NCI-H345 (cell line): ENCODE measurements around the gene IL15.
"Not testable (repeated sequence)": the region's sequence is repeated elsewhere in the genome, so short reads cannot be mapped to it uniquely, and the experiment has no call there.

Experiments used
- DNase-seq: peaks from one replicate; lab custom pipeline; 2025; lab: John Stamatoyannopoulos, UW

IL15 gene

DNA sequence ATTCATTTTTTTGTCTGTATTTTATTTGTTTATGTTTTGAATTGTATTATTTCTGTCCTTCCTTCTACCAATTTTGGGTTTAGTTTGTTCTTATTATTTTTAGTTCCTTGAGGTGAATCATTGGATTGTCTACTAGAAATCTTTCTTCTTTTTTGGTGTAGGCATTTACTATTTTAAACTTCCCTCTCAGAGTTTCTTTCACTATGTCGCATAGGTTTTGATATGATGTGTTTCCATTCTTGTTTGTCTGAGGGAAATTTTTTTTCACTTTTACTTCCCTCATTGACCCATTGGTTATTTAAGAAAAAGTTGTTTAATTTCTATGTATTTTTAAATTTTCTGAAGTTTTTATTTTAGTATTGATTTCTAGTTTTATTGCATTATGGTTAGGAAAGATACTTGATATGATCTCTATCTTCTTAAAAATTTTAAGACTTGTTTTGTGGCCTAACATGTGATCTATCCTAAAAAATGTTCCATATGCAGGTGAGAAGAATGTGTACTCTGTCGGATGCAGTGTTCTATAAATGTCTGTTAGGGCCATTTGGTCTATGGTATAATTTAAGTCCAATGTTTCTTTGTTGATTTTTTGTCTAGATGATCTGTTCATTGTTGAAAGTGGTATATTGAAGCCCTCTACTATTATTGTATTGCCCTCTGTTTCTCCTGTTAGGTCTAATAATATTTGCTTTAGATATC is 68.8 kb downstream of the IL15 start:
- DNase-seq, result no peak

DNA sequence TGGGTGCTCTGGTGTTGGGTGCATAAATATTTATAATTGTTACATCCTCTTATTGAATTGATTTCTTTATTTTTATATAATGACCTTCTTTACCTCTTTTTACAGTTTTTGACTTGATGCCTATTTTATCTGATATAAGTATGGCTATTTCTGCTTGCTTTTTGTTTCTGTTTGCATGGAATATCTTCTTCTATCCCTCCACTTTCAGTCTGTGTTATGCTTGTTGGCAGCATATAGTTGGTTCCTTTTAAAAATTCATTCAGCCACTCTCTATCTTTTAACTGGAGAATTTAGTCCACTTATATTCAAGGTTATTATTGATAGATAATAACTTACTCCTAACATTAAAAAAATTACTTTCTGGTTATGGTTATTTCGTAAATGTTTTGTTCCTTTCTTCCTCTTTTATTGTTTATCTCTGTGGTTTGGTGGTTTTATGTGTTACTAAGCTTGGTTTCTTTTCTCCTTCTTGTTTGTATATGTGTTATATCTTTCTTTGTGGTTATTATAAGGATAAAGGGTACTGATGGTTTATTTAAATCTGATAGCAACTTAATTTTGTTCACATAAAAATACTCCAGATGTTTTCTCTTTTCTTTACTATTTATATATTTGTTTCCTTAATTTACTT is 69.5 kb downstream of the IL15 start:
- no peak for DNase-seq

DNA sequence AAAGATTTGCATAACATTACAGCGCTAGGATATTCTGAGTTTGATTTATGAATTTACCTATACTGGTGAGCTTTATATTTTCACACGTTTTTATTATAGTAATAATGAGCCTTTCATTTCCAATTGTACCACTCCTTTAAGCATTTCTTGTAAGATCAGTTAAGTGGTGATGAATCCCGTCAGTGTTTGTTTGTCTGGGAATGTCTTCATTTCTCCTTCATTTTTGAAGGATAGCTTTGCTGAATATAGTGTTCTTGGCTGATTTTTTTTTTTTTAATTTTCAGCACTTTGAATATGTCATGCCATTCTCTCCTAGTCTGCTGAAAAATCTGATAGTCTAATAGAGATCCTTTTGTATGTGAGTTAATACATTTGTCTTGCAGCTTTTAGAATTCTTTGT is 70.1 kb downstream of the IL15 start:
- no peak for DNase-seq

DNA sequence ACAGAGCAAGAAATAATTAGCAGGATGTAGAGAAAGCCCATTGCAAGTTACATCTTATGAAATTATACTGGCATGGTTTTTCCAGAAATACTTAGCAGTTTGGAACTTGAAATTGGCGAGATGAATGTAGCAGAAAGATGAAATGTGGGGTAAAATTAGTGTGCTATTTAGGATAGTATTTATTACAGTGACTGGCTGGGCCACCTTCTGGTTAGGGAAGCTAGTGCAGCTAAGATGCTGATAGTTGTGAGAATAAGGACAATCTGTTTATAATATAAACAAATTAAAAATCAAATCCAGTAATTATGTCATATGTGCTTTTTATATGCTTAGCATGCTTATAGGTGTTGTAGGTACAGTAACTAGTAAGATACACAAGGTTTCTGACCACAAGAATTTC is 74.8 kb downstream of the IL15 start:
- no peak for DNase-seq

DNA sequence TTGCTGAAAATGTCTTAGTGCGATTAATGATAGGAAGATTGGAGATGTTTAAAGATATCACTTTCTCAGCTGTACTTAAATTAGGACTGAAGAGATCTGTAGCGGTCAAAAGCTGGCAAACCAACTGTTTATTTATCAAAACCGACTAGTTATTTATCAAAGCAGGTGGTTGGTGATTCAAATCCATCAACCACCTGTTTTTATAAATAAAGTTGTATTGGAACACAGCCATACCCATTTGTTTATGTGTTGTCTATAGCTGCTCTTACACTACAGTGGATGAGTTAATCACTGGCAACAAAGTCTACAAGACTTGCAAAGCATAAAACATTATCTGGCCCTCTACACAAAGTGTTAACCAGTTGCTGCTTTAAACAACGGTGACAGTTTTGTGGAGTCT is 76.8 kb downstream of the IL15 start:
- DNase-seq, result no peak

DNA sequence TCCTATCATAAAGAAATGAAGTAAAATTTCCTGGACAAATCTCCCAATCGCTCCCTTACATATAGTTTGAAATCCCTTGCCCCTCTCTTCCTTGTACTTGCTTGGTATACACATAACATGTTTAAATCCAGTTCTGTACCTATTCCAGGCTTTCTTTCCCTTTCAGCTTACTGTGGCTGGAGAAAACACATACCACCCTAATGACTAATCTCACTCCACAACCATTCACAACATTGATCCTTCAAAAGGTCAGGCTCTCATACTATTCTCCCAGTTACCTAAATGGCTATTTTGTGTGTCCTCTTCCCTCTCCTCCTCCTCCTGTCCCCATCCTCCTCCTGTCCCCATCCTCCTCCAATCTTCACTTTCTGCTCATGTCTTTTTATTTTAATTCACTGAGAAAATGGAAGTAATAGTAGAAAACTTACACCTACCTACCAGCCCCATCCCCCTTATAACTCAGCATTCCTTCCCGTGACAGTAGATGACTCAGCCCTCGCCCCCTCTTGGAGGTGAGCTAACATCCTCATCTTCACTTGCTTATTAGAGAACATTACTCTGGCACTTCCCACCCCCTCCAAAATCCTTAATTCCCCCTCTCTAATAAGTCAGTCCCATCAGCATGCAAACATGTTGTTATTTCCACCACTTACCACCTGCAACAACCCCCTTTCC is 77.5 kb downstream of the IL15 start:
- no peak for DNase-seq

DNA sequence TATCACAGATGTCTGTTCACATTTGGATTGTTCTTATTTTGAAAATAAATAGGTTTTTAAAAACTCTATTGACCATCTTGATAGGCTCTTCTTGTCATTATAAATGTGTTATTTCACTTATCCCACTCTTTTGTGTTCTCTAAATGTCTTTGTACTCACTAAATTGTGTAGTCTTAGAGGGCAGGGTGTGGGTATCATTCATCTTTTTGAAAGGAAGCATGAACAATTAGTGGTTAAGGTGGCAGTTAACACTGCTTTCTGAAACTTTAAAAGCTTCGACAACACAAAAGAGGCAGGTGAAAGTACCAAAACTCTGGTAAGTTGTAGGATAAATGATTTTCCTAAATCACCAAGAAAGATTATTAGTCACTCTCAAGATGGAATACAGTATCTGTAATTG is 83.2 kb downstream of the IL15 start:
- DNase-seq, result no peak

DNA sequence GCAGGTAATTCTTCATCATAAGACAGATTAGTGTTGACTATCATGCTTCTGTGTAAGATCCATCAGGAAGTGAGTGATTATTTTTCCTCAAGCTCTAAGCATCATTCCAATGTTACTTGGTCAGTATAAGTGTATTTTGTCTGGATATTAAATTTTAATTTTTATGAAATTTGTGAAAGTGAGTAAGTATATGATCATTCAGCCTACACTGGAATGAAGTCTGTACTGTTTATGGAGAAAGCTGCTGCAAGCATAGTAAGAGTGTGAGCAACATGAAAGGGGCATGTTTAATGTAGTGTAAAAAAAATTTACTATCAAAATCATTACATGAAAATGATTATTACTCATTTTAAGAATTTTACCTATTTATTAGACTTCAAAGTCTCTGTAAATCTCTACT is 84.8 kb downstream of the IL15 start:
- no peak for DNase-seq

DNA sequence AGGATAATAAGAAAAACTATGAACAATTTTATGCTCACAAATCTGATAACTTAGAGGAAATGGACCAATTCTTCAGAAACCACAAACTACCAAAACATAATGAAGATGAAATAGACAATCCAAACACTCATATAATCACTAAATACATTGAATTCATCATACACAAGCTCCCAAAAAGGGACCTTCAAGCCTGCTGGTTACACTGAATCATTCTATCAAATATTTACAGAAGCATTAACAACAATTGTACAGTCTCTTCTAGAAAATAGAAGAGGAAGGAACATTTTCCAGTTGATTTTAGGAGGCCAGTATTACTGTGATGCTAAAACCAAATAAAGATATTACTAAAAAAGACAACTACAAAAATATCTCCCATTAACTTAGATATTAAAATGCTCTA is 88.3 kb downstream of the IL15 start:
- no peak for DNase-seq

DNA sequence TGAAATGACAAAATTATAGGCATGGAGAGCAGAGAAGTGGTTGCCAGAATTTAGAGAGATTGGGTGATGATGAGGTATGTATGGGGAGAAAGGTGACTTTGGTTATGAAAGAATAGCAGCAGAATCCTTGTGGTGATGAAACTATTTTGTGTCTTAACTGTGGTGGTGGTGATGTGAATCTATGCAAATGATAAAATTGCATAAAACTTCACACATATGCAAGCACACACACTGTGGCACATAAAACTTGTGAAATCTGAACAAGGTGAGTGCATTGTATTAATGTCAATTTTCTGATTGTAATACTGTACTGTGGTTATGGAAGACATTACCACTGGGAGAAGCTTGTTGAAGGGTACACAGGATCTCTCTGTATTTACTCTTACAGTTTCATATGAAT is 91.0 kb downstream of the IL15 start:
- no peak for DNase-seq

DNA sequence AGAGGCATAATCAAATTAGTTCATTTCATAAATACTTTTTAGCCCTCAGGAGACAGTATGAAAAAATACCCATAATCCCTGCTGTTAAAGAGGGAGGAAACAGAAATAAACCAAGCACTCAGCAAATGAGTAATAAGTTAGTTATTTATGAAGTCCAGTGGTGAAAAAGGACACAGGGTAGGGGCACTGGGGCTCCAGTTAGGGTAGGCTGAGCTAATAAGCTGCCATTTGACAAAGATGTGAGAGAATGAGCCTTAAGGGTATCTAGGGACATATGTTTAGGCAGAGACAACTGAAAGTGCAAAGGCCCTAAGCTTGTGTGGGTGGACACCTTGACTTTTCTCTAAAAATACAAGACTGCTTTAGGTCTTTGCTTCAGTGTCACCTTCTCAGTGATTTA is 94.4 kb downstream of the IL15 start:
- DNase-seq, result no peak

DNA sequence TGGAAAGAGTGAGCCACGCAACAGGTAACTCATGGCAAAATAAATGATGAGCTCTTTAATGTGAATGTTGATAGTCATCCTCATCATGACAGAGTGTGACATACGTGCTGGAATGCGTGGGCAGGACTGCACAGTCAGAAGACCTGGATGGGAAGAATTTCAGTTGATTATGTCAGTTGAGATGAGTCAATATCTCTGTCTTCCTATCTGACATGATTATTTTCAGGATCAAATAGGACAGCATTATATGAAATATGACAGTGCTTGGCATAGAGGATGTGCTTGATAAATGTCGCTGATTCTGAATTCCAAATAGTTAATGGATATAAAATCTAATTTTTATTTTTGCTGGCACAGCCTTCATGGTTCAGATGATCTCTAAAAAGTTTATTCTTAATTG is 95.1 kb downstream of the IL15 start:
- no peak for DNase-seq

DNA sequence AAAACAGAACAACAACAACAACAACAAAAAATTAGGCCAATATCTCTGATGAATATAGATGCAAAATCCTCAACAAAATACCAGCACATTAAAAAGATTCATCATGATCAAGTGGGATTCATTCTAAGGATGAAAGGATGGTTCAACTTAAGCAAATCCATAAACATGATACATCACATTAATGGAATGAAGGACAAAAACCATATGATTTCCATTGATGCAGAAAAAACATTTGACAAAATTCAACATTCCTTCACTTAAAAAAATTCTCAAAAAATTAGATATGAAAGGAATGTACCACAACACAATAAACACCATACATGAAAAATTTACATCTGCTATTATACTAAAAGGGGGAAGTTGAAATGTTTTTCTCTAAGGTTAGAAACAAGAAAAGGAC is 103.3 kb downstream of the IL15 start:
- DNase-seq, result no peak

DNA sequence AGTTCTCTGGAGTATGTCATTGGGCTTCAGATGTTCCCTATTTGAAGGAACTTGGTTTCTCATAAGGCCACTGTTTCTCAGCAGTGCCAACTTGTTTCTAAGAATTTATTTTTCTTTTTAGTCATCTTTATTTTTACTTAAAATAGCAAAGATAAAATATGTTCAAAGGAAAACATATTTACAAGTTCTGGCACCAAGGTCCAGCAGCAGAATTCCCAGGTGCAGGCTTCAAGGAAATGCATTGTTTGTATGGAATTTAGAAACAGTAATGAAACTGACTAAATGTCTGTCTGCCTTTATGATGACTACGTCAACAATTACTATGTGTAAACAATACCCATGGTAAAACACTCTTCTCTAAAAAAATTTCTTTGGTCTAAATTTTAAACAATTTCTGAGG is 109.6 kb downstream of the IL15 start:
- no peak for DNase-seq

DNA sequence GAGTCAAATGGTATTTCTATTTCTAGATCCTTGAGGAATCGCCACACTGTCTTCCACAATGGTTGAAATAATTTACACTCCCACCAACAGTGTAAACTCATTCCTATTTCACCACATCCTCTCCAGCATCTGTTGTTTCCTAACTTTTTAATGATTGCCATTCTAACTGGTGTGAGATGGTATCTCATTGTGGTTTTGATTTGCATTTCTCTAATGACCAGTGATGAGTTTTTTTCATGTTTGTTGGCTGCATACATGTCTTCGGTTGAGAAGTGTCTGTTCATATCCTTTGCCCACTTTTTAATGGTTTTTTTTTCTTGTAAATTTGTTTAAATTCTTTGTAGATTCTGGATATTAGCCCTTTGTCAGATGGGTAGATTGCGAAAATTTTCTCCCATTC is 115.4 kb downstream of the IL15 start:
- not testable (repeated sequence) for DNase-seq

DNA sequence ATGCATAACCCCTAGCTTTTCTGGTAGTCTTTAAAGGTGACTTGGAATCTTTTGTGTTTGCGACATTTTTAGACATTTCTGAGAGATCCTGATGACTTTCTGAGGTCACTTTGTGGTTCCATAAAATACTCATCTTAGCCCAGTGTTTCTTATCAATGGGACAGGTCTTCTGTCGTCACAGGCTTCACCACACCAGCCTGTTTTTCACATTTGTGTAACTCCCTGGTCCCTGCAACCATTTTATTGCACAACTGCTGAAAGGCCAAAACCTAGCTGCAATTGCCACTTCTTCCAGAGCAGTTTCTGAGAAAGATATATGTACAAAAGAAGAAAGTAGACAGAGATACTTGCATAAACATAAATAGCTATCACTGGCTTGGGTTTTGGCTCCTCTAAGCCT is 120.9 kb downstream of the IL15 start:
- no peak for DNase-seq

DNA sequence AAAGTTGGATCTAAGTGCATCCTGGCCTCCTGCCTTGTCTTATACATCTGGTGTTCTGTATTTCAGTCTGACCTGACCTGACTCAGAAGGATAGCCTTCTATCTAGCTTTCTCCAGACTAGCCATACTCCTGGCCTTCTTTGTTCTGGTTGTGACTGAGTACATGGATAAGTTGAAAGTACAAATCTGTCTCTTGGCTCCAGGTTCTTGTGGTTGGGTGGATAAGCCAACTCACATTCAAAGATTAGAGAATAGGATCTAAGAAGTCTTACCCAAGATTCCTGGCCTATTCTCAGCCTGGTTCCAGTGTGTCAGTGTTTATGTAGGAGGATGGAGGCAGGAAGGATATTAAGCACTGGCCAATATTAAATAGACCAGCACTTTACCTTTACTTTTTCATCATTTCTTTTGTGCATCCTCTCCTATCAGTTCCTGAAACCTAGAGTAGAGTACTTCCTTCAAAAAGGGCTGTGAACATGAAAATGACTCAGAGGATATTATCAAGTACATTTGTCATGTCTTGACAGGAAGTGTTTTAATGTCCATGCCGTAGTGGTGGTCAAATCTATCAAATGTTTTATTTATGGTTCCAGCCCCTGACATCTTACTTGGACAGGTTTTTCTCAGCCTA is 123.5 kb downstream of the IL15 start:
- no peak for DNase-seq

DNA sequence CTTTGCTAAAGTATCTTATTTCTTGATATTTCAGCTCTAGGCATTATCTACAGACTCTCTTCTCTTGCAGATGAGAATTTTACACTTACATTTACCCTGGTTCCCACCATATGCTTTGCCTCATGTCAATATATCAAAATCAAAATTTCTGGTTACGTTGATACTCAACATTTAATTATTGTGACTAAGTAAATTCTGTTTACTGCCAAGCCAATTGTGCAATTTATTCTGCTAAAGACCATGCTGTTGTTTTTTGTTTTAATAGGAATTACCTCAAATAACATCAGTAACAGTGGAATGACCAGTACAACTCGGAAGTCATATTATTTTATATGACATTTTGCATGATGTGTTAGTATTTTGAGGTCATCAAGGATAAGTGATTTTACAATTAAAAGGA is 125.5 kb downstream of the IL15 start:
- no peak for DNase-seq

DNA sequence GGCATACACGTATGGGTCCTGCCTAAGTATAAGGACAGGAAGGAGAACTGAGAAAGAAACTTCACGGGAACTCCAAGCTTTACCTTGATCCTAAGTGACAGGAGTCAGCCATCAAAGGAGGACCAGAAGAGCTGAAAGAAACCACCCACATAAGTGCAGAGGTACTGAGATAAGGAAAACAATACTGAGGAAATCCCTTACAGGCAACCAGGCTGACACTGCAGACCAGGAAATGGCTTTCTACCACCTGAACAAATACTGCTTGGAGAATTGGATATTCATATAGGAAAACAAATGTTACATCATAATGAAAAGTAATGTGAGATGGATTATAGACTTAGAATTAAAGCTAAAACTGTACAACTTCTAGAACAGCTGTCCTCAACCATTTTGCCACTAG is 127.0 kb downstream of the IL15 start:
- no peak for DNase-seq

DNA sequence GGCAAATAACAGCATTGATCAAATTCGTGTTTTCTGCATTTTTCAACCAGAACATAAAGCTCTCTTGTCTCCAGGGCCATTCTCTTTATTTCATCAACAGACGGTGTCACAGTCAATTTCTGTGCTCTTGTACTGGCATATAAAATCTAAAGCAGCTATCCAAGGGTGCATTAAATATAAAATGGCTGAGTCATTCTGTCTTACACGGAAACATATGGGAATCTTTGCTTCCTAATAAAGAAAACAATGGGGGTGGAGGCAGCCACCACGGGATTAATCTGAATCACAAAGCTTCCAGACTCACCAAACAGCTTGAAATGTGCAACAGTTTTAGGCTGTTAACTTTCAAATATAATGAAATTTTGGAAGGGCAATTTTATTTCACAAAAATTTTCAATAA is 132.6 kb downstream of the IL15 start:
- no peak for DNase-seq

DNA sequence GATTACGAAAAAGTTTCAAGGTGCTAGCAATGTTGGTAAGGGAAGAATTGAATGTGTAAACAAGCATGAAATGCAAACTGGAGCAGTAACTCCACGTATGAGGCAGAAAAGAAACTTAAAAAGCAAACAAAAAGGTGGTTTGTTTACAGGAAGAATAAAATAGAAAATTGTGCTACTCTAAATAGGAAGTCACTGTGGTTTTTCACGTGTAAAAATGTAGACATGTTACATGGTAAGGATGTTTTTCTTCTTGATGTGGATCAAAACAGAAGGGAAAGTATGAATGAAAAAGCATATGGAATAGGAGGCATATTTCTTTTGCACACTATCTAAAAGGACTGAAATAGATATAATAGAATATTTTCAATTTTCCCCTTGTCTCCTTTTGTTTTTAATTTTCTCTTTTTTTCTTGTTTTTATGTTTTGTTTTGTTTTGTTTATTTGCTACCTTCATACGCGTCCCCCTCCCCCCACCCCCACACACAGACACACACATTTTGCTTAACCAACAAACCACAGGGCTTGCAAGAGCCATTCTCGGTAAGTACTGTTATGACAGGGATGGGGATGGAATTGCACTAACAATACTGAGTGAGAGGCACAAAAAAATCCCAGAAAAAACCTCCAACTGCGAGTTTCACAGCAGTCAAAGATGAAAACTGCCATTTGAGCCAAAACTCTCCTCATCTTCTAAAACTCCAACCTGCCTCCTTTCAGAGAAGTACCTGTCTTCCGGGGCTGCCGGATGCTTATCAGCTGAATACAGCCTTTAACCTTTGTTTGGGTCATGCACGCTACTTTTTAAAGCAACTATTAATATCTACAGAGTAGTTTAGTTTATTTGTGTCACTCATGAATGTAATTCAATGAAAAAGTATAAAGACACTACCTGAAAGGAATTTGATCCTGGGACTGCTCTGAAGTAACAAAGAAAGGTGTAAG is 135.8 kb downstream of the IL15 start:
- no peak for DNase-seq

DNA sequence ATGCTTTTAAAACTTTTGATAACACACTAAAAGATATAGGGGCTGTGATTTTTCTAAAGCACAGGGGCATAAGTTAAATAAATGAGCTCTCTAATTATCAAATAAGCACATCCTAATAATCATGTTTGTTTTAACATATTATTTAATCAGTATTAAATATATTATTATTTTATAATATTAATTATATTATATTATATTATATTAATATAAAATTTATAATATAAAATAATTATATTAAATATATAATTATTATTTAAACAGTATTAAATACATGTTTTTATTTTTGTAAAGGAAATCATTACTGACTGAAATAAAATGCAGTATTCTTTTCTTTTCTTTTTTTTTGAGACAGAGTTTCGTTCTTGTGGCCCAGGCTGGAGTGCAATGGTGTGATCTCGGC is 136.5 kb downstream of the IL15 start:
- DNase-seq, result no peak
